GM12892 (cell line): ENCODE measurements around the gene KCNK13.

Experiments used
- POLR2A ChIP-seq: IDR thresholded peaks from 2 replicates; pipeline ENCODE4 v1.6.1; 2011; ENCODE audit warnings: low read depth, low read length, control low read depth
- POLR2AphosphoS5 ChIP-seq: IDR thresholded peaks from 2 replicates; pipeline ENCODE4 v1.6.1; 2011; ENCODE audit warnings: low read depth, low read length, control low read depth
- TAF1 ChIP-seq: IDR thresholded peaks from 2 replicates; pipeline ENCODE4 v1.6.1; 2011; ENCODE audit warnings: low read depth, mild to moderate bottlenecking, control low read depth, low read length, borderline replicate concordance

GRCh38 chr14:90042496-90043252, 19.1 kb upstream of the KCNK13 start:
- TF ChIP-seq POLR2AphosphoS5 (no peak), TAF1 (no peak), POLR2A (no peak)
